ENCODE measurements around the gene VCAN. TPM values are rescaled to one million over a fixed set of nuclear protein-coding genes. Genes with fewer than 3 reads are reported as not detected.

The VCAN gene
- total and polyA plus RNA-seq, 2 of the 4 experiments (the other 2 are of a cell fraction) = 45.3 to 158 TPM

DNA sequence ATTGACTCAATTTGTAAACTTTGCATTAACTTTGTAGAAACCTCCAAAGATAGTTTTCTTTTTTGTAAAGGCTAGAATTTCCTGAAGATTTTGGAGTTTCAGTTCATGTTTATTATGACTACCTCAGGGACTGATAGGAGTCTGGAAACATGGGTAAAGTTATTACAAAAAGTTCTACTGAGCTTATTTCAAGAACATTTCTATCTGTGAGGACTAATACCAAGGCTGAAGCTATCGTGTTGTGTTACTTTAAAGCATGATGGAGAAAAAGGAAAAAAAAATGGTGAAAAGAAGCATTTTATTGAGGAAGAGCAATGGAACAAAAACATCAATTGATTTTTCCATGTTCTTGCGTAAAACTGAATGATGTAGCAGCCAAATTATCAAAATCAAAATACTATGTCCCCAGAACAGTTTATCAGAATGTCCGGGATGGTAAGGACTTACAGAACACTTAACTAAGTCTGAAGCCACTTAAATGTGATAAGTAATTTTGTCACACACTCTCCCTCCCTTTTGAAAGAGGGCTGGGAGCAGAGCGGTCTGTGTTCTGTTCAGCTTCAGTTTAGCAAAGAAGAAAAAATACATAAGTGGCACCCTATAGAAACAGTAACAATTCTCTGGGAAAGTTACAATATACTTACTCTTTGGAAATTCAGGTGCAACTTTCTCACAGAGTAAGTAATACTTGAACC, 25.1 kb upstream of the VCAN start:
- no peak overlapping the region for H2BK5ac ChIP-seq (ENCODE audit: low read depth, low read length, poor library complexity, severe bottlenecking)
- no TSS peak for BruUV-seq (replicated peaks)
- H3K79me1 ChIP-seq (ENCODE audit: low read depth in 1 of 2, low read length in 2 of 2) = no peaks in the 10 kb centered on the region
- peaks cover 2% of the 10 kb centered on the region; the same call in 1 of the 2 replicates for H3K4me1 ChIP-seq (ENCODE audit: control insufficient read depth, insufficient read depth, low read length)
- H3K27ac ChIP-seq (ENCODE audit: insufficient read depth, low read length) = no peak overlapping the region
- H4K5ac ChIP-seq (ENCODE audit: low read depth, low read length) = no peak overlapping the region
- H3K56ac ChIP-seq (ENCODE audit: extremely low read depth, insufficient read depth, low read length) = no peak overlapping the region
- no peak overlapping the region for H4K8ac ChIP-seq (ENCODE audit: low read depth in 2 of 2, low read length in 2 of 2)
- no peaks in the 10 kb centered on the region for H3K9me3 ChIP-seq (ENCODE audit: control insufficient read depth, insufficient read depth, low read length)
- POLR2A ChIA-PET (ENCODE audit: unreplicated experiment) = no interaction called here
- CTCF ChIA-PET = no interaction called here
- DNase-seq = no peak
- dilution Hi-C loops (cut with HindIII; ENCODE audit: low sequenced_read_pairs, unreplicated experiment) = no loop called here
- H3K4me3 ChIP-seq (ENCODE audit: insufficient read depth, low read depth, low read length) = no peak overlapping the region
- H3K14ac ChIP-seq (replicated peaks; ENCODE audit: low read depth, low read length) = no peak overlapping the region
- H3K9ac ChIP-seq (ENCODE audit: low read depth, low read length) = no peak overlapping the region
- H3K18ac ChIP-seq (ENCODE audit: low read depth, low read length) = no peak overlapping the region
- ATAC-seq (ENCODE audit: low read depth) = no peak
- no peak overlapping the region for H2BK20ac ChIP-seq (ENCODE audit: low read depth, low read length)
- H2BK15ac ChIP-seq (ENCODE audit: low read depth, low read length) = no peak overlapping the region
- H3K36me3 ChIP-seq (ENCODE audit: control insufficient read depth, insufficient read depth, low read length) = no peaks in the 10 kb centered on the region
- intact Hi-C loops (cut with micrococcal nuclease) = no loop called here
- H3K27me3 ChIP-seq (ENCODE audit: control insufficient read depth, insufficient read depth, low read length) = no peaks in the 10 kb centered on the region
- H4K20me1 ChIP-seq (ENCODE audit: insufficient read depth, low read length) = no peaks in the 10 kb centered on the region
- H4K91ac ChIP-seq (ENCODE audit: insufficient read depth, low read depth, low read length) = no peak overlapping the region
- in situ Hi-C loops (cut with MboI; ENCODE audit: low sequenced_read_pairs) = loop anchor here (25.0 kb wide), 1 partner anchor 809 kb away; no protein-coding TSS in a partner anchor
- H2AK9ac ChIP-seq (replicated peaks; ENCODE audit: low read depth, low read length, poor library complexity) = no peak overlapping the region
- no peak overlapping the region for H2AK5ac ChIP-seq (ENCODE audit: low read depth, low read length)
- no peak overlapping the region for H3K4me2 ChIP-seq (ENCODE audit: low read depth, low read length)
- H3K23ac ChIP-seq (ENCODE audit: low read depth, low read length) = no peak overlapping the region
- H2BK120ac ChIP-seq (ENCODE audit: low read depth, low read length) = no peak overlapping the region
- H3K4ac ChIP-seq (ENCODE audit: low read depth, low read length) = no peak overlapping the region
- TF ChIP-seq, protein P1, sequence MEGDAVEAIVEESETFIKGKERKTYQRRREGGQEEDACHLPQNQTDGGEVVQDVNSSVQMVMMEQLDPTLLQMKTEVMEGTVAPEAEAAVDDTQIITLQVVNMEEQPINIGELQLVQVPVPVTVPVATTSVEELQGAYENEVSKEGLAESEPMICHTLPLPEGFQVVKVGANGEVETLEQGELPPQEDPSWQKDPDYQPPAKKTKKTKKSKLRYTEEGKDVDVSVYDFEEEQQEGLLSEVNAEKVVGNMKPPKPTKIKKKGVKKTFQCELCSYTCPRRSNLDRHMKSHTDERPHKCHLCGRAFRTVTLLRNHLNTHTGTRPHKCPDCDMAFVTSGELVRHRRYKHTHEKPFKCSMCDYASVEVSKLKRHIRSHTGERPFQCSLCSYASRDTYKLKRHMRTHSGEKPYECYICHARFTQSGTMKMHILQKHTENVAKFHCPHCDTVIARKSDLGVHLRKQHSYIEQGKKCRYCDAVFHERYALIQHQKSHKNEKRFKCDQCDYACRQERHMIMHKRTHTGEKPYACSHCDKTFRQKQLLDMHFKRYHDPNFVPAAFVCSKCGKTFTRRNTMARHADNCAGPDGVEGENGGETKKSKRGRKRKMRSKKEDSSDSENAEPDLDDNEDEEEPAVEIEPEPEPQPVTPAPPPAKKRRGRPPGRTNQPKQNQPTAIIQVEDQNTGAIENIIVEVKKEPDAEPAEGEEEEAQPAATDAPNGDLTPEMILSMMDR (conservative IDR thresholded peaks at IDR 0.05; ENCODE audit: low read depth, low read length) = no peak
- H3K9me1 ChIP-seq (ENCODE audit: insufficient read depth, low read length) = no peaks in the 10 kb centered on the region
- WGBS, 2 experiments (ENCODE audit: extremely low coverage in 2 of 2, insufficient read length in 1 of 2) = no CpG with 5 or more reads among the region's 4 CpGs
- H2AFZ ChIP-seq (replicated peaks; ENCODE audit: low read length, poor library complexity) = no peak overlapping the region

All from IMR-90 (cell line).